ENCODE results near the gene FILIP1.

FILIP1 gene

GRCh38 chr6:75326557-75327258 lies 166.9 kb downstream of the FILIP1 start:
- no peak for DNase-seq

GRCh38 chr6:75318900-75319299 lies 174.7 kb downstream of the FILIP1 start:
- DNase-seq = no peak

DNA sequence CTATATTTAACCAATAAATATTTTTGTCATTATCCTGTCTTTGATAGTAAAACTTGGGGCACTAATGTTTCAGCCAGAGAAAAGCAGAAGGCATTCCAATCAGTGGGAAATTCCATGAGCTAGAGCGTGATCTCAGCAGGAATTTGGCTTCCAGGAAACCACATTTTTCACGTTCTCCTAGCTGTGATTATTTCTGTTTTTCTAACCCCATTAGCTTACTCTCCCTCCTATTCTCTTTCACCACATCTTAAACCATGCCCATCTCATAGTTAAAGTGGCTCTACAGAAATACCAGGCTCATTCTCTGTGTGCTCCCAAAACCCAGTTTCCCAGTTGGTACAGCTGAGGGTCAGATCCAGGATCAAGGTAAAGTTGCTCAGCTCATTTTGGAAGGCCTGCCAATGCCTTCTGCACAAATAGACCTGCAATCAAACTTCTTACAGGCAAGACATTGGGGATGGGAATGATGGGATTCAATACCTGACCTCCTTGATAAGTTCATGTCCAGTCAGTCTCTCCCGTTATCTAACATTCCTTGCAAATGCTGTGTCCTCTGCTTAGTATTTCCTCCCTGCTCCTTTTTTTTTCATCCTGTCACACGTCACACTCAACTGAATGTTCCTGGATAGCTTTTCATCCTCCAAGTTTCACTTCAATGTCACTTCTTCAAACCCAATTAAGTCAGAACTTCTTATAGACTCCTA lies 175.9 kb downstream of the FILIP1 start:
- DNase-seq = no peak

GRCh38 chr6:75315978-75316377 lies 177.6 kb downstream of the FILIP1 start:
- DNase-seq = no peak

DNA sequence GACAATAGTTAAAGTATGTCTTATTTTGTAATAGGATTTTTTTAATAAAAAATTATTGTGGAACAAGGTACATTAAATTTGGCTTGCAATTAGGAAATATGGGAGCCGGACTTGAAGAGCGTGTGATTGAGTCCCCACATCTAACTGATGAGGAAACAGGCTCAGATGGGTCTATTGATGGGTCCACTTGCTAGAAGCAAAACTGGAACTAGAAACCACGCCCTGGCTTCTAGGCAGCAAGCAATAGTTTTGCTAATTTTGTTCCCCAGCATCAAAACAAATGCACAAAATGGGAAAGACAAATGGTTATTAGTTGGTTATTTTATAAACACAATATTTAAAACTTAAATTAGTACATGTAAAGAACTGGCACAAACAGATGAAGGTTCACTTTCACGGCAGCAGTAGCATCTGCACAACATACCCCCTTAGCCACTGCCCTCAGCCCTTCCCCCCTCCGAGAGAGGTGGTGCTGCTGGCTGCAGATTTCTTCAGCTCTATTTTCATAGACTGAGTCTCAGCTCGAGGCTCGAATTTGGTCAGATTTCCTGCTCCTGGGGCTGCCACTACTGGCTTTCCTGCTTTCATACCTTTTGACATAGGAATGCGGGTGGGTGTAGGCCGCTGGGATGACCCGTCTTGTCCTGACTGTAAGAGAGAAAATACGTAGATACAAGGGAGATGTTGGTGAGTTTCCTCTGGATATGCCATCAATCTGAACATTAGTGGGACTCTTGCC lies 185.2 kb downstream of the FILIP1 start:
- DNase-seq = no peak

DNA sequence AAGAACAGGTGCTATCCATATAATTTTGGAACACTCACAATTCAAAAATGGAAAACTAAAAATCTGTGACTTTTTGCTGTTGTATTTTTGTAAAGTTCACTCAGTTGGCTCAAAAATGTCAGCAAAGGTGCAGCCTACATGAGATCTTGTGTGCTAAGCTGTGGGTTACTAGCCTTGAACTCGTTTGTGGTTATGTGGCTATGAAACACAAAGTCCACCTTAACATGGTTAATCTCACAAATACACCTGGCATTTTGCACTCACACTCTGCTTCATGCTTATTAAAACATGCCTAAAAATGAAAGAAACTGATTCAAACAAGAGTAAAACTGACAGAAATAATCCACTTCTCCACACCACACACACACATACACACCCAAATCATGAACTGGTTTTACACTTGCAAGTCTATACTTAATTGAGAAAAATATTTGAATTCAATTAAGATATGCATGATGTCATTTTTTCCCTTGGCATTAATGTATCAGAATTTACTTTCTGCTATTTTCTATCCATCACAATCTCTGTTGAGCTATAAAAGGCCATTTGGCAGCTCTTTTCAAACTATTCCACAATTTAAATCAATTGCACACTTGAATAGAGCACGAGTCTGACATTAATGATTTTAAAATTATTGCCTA lies 186.1 kb downstream of the FILIP1 start:
- DNase-seq = no peak

GRCh38 chr6:75306064-75306463 lies 187.5 kb downstream of the FILIP1 start:
- no peak for DNase-seq

DNA sequence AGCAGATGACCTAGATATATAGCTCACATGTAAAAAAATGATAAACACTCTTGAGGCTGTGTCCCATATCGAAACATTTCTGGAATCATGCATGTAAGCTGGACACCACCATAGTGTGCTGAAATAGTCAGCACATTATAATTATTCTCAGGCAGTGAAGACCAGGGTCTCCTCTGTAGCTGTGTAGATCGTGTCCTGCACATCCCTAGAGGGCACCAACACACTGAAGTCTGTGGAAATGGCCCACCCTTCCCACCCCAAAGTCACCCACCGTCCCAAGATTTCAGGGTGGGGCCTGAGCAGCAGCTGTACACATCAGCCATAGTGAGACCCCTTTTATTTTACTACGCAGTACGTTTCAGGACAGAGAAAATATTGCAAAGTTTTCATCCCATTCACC lies 188.0 kb downstream of the FILIP1 start:
- DNase-seq = no peak

DNA sequence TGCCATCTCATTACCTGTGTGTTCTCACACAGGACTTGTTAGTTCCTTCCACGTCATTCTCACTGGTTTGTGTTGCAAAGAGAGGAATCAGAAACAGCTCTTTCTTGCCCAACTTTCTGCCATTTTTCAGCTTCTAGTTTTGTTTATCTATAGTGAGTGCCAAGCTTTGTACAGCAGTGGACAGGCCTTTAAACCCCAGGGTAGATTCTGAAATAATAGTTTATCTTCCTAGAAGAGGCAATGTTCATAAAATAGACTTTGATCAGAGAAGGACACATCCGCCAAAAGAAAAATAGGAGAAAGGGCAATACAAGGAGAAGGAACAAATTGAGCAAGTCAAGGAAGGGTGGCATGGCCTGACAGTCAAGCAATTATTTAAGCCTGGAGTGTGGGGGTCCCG lies 191.3 kb downstream of the FILIP1 start:
- DNase-seq = no peak

GRCh38 chr6:75301537-75301936 lies 192.1 kb downstream of the FILIP1 start:
- no peak for DNase-seq

DNA sequence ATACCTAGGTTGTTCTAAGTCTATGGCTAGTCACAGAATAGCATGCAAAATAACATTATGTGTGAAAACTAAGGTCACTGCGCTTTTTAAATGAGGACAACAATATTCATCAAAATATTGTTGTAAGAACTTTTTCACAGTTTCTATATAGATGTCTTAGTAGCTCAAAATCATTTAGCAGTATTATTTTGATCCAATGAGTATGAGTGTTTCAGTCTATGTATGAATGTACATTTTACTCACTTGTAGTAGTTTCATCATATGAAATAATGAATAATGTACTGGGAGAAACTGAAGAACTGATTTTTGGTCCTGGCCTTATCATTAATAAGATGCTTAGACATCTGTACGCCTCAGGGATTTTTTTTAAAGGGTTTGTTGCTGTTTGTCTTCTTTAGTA lies 192.5 kb downstream of the FILIP1 start:
- DNase-seq = no peak

GRCh38 chr6:75300531-75300855 lies 193.1 kb downstream of the FILIP1 start:
- no peak for DNase-seq

DNA sequence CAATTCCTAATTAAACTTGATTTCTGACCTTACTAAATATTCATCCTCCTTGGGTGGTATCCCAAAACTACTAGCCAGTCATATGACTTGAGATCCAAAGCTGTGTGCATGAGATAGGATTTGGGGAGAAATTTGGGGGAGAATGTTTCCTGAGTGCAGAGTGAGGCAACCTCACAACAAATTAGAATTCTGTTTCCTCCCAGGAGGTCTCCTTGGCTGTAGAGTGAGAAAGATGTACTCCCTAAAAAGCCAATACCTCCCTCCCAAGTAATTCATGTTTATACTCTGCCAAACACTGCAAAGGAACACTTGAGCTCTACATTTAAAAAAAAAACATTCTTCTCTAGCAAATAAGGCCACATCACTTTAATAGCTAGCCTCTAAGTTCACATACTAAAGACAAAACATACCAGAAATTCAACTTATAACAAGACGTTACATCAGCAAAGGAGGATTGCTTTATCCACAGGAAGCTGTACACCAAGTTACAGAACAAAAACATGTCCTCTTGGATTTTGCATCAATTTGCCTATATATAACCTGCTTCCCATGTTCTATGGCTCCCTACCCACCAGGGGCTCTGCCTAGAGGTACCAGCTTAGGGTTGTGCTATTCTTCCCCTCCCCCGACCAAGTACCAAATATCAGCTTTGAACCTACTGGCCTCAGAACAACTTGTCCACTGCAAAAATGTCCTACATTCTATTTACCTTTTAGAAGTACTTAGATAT lies 193.6 kb downstream of the FILIP1 start:
- no peak for DNase-seq

DNA sequence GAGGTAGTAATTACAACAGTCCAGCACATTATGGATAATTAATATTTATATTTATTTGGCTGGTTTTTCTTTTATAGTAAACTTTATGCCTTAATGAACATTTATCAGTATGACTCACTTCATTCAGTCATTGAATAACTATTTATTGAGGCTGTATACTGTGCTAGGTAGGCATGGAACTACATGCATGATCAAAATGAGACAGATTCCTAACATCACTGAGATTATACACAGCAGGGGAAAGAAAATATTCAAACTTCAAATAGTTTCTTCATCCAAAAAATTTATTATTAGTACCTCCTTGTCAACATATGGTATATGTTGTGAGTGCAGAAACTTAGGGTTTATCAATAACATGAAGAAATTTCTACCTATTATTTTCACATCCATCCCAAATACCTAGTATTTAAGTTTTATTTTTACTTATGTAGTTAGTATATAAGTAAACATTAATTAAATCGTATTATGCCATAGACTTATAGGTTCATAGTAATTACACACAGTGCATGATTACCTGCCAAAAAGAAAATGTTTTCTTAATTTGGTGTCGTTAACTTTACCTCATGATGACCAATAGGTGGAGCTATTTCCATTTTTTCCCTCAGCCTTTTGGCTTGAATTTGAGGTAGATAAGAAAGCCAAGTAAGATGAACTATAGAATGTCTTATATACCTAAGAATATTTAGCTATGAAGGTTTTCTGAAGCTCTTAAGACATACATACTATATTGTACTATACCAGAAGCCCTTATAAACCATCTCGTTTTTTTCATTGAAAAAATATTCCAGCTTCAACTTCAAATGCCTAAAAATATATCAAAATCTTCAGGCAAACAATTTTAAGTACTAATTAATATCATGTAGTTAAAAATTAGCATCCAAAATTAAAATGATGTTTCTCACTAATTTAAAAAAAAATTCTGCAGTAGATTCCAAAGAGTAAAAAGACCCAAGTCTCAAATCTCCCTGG lies 196.5 kb downstream of the FILIP1 start:
- DNase-seq = no peak

GRCh38 chr6:75292555-75292954 lies 201.0 kb downstream of the FILIP1 start:
- DNase-seq = no peak

GRCh38 chr6:75291744-75292143 lies 201.9 kb downstream of the FILIP1 start:
- DNase-seq = no peak

DNA sequence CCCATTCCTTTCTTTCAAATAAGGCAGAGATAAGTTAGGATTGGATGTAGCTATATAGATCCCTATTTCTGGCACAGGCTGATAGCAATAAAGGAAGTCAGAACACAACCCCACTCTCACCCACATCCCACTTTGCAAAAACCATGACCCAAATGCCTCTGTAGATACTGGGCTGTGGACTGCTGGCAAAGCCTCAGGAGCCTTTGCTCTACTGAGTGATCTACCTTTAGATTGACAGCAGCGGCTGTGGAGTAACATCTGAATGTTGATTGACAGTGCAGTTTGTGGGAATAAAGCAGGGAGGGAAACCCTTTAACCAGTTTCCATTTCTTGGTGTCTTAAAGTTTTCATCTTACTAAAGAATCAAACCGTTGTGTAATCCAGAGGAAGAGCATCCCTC lies 202.3 kb downstream of the FILIP1 start:
- DNase-seq = no peak

GRCh38 chr6:75290136-75290945 lies 203.3 kb downstream of the FILIP1 start:
- no peak for DNase-seq

GRCh38 chr6:75288023-75288422 lies 205.6 kb downstream of the FILIP1 start:
- no peak for DNase-seq

DNA sequence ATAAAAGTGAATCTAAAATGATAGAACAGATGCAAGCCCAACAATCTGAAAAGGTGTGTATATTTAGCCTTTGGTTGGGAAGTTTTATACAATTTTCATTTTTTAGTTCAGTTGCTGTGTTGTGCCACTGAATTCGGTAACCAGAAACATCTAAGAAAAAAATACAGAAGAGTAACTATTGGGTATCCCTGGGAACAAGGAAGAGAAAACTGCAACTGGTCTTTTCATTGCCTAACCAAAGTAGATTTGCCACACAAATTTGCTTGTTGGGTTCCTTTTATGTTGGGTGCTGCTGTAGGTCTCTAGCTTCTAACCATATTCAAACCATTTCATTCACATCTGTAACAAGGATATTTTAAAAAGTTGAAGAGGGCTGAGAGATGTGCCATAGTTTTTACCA lies 206.2 kb downstream of the FILIP1 start:
- DNase-seq = no peak

GRCh38 chr6:75286955-75287354 lies 206.6 kb downstream of the FILIP1 start:
- DNase-seq = no peak

Measured in stimulated activated CD4-positive, alpha-beta T cell treated with anti-CD3 and anti-CD28 coated beads, Interleukin-4, amount 100 ng/mL, for 1 hour (primary cell).